Stimulated activated naive CD8-positive, alpha-beta T cell treated with anti-CD3 and anti-CD28 coated beads, Interleukin-15, Interleukin-2, amounts not matched to agents 100 ng/mL and 50 ng/mL, for 24 hours (primary cell): Measurements from ENCODE around the gene STS.
"Not testable (repeated sequence)": the region's sequence is repeated elsewhere in the genome, so short reads cannot be mapped to it uniquely, and the experiment has no call there.

Source experiments
- H3K27ac Mint-ChIP-seq: one replicate; pipeline ENCODE4 v1.8.0; 2021; ENCODE audit warnings: mild to moderate bottlenecking, mixed read lengths
- H3K27me3 Mint-ChIP-seq: one replicate; pipeline ENCODE4 v1.8.0; 2021; ENCODE audit warnings: mixed read lengths
- H3K36me3 Mint-ChIP-seq: one replicate; pipeline ENCODE4 v1.8.0; 2021; ENCODE audit warnings: low read depth, mixed read lengths
- H3K4me1 Mint-ChIP-seq: one replicate; pipeline ENCODE4 v1.8.0; 2021; ENCODE audit warnings: low read depth, mixed read lengths
- H3K4me3 Mint-ChIP-seq: one replicate; pipeline ENCODE4 v1.8.0; 2021; ENCODE audit warnings: mild to moderate bottlenecking, mixed read lengths
- H3K9me3 Mint-ChIP-seq: one replicate; pipeline ENCODE4 v1.8.0; 2021; ENCODE audit warnings: mixed read lengths

The STS gene

DNA sequence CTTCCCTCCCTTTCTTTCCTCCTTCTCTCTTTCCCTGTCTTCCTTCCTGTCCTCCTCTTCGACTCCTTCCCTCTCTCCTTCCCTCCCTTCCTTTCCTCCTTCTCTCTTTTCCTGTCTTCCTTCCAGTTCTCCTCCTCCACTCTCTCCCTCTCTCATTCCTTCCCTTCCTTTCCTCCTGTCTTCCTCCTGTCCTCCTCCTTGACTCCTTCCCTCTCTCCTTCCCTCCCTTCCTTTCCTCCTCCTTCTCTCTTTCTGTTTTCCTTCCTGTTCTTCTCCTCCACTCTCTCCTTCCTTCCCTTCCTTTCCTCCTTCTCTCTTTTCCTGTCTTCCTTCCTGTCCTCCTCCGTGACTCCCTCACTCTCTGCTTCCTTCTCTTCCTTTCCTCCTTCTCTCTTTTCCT is 5.7 kb downstream of the STS start:
- H3K27ac Mint-ChIP-seq, result peak overlapping the region; percentile 61
- no peaks in the 10 kb centered on the region for H3K9me3 Mint-ChIP-seq
- H3K4me3 Mint-ChIP-seq, result no peak overlapping the region
- no peaks in the 10 kb centered on the region for H3K36me3 Mint-ChIP-seq
- H3K4me1 Mint-ChIP-seq, result no peaks in the 10 kb centered on the region
- no peaks in the 10 kb centered on the region for H3K27me3 Mint-ChIP-seq

DNA sequence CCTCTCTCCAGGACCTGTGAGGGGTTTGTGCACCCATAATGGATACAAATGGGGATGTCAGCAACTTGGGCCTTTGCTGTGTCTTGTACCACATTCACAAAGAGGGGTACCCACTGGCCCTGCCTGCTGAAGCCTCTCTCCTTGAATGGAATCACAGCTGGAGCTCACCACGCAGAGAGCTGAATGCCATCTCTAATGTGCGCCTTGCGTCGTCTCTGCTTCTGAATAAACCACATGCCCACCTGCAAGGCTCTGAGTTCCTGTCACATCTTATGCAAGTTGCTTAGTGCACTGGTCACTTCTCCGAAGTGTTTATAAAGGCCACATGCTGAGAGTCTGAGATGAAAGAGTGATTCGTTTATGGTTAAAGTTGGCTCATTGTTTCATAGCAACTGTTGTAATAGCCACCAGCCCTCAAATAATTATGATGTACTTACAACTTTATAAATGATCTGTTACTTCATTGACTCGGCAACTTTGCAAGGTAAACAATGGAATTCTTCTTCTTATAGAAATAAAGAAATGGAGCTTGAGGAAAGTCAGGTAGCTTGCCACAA is 6.6 kb downstream of the STS start:
- Mint-ChIP-seq H3K4me1 (no peaks in the 10 kb centered on the region), H3K27me3 (no peaks in the 10 kb centered on the region), H3K4me3 (no peak overlapping the region), H3K9me3 (no peaks in the 10 kb centered on the region), H3K27ac (no peak overlapping the region), H3K36me3 (no peaks in the 10 kb centered on the region)

DNA sequence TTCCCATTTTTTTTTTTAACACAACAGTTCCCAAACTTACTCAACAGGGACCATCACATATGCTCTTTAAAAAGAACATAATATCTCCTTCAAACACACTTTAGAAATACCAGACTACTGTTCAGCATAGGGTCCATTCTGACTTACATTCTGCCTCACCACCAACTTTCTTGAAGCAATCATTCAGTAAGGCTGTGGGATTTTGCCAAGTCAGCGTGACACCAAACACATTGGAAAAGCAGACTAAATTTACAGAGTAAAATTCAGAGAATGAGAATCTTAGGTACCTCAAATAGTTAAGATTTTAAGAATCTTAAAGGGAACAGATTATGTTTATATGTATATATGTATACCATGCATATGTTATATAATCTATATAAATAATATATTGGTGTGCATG is 7.7 kb downstream of the STS start:
- Mint-ChIP-seq H3K36me3 (no peaks in the 10 kb centered on the region), H3K4me1 (no peaks in the 10 kb centered on the region), H3K9me3 (no peaks in the 10 kb centered on the region), H3K4me3 (no peak overlapping the region), H3K27ac (no peak overlapping the region), H3K27me3 (no peaks in the 10 kb centered on the region)

DNA sequence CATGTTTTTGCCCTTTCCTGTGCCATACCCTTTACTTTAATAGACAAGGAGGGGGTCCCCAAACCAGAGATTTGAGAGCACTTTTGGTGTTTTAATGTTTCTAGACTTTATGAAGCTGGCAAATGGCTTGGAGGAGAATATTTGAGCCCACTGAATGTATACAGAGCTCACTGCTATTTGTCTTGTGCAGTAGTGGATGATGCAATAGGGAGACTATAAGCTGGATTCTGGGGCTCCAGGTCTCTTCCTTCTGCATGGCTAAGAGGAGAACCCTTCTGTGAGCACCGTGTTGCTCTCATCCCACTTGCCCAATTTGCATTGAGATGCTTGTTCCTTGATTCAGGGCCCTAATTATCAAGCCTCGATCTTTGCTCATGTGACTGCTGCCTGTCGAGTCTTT is 9.4 kb downstream of the STS start:
- no peaks in the 10 kb centered on the region for H3K4me1 Mint-ChIP-seq
- H3K4me3 Mint-ChIP-seq, result no peak overlapping the region
- no peak overlapping the region for H3K27ac Mint-ChIP-seq
- H3K36me3 Mint-ChIP-seq, result no peaks in the 10 kb centered on the region
- no peaks in the 10 kb centered on the region for H3K27me3 Mint-ChIP-seq
- H3K9me3 Mint-ChIP-seq, result no peaks in the 10 kb centered on the region

DNA sequence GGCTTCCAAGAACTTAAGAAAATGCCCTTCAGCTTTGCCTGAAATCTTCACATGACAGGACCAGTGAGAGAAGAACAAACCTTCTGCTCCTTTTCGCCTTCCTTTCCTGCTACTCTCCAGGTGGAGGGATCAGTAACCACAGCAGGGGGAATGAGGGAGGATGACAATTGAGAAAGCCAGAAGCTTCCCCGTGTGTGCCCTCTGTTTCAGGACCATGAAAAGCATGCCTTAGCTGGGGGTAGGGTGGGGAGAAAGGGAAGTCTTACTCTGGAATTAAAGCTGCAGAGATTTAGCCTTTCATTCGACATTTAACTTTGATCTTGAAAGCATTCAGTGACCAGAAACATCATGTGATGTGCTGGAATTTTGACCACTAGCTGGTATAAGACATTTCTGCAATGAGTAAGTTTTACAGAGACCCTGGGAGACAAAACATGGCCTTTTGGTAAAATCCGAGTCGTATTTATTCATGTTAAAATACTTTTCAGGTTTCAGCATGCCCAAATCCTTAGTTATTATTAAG is 11.0 kb downstream of the STS start:
- no peaks in the 10 kb centered on the region for H3K4me1 Mint-ChIP-seq
- no peak overlapping the region for H3K27ac Mint-ChIP-seq
- H3K9me3 Mint-ChIP-seq, result no peaks in the 10 kb centered on the region
- no peak overlapping the region for H3K4me3 Mint-ChIP-seq
- no peaks in the 10 kb centered on the region for H3K36me3 Mint-ChIP-seq
- no peaks in the 10 kb centered on the region for H3K27me3 Mint-ChIP-seq

DNA sequence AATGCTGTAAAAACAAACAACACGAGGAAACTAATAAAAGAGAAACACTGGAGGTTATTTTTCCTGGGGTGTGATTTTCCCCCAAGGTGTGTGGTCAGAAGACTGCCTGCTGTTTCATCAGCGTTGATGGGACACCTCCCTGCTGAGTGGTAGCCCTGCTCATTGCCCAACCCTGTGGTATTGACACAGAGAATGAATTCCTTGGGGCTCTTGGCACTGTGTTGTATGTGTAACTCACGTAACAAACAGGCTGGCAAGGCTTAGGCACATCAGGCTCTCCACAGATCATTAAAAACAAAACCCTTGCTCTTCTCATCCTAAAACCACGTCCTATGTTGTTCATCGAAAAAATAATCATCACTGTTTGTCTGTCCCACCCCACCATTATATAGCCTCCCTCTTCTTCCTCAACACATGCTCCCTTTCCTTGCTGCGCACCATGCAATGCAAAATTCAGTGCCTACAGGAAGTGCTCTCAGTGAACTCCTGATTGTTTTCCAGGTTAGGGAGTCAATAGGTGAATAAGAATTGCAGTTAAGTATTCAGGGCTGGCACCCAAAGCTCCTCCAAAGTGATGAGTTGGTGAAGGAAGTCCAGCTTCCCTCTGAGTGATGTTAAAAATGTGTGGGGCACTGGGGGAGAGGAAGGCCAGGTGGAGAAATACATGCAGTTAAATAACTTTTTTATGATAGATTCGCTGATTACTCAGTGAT is 11.8 kb downstream of the STS start:
- Mint-ChIP-seq H3K4me1 (no peaks in the 10 kb centered on the region), H3K27me3 (no peaks in the 10 kb centered on the region), H3K27ac (no peak overlapping the region), H3K36me3 (no peaks in the 10 kb centered on the region), H3K4me3 (no peak overlapping the region), H3K9me3 (no peaks in the 10 kb centered on the region)

DNA sequence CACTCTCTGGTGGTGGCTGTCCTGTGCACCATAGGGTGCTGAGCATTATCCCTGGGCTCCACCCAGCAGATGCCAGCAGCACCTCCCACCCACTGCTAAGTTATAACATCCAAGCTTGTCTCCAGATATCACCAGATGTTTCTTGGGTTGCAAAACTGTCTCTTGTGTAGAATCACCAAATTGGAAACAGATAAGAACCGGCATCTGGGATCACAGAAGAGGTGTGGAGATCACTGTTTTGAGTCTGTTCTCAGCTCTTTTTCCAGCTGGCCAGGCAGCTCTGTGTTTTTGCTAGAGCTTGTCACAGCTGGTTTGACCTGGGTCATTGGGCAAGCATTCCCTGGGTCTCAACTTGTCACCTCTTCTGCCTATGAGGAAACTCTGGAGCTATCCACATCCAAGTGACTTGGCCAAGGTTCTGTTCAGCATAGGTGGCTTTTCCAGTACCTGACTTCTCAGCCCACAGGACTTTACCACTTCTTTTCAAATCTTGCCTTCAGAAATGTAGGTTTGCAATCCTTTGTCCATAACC is 15.7 kb downstream of the STS start:
- H3K36me3 Mint-ChIP-seq, result no peaks in the 10 kb centered on the region
- no peaks in the 10 kb centered on the region for H3K27me3 Mint-ChIP-seq
- no peak overlapping the region for H3K27ac Mint-ChIP-seq
- no peaks in the 10 kb centered on the region for H3K4me1 Mint-ChIP-seq
- no peaks in the 10 kb centered on the region for H3K9me3 Mint-ChIP-seq
- H3K4me3 Mint-ChIP-seq, result no peak overlapping the region

DNA sequence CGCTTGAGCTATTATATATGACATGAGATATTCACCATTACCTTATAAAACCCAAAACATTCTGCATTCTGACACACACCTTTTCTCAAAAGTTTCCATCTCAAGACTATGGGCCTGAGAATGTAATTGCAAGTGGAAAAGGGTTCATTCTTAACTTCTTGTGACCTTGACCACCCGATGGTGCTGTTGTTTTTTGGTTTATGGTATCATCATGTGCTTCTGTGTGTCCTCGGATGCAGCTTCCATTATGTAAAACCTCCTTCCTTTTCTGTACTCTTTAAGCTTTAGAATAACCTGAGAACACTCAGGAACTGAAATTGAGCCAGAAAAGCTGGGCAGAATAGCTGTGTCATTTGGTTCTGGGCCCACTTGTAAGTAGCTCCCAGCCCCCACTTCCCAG is 16.7 kb downstream of the STS start:
- Mint-ChIP-seq H3K27ac (no peak overlapping the region), H3K9me3 (no peaks in the 10 kb centered on the region), H3K36me3 (no peaks in the 10 kb centered on the region), H3K4me1 (no peaks in the 10 kb centered on the region), H3K27me3 (no peaks in the 10 kb centered on the region), H3K4me3 (no peak overlapping the region)

DNA sequence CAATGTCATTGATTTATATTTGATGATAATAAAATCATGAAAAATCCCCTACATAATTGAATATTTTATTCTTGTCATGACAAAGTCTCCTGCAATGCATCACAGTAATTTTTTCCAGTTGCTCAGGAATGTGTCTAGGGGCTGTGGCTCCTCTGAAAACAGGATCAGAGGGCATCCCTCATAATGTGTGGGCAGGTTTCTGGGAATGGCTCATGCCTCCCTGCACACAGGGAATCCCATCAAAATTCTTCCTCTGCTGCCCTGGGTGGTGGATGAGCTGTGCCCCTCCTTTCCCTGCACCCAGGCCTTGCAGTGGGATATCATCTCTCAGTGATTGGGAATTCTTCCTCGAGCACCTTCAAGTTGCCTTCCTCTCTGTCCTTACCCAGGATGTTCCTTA is 20.9 kb downstream of the STS start:
- Mint-ChIP-seq H3K27ac (no peak overlapping the region), H3K4me1 (no peaks in the 10 kb centered on the region), H3K4me3 (no peak overlapping the region), H3K9me3 (no peaks in the 10 kb centered on the region), H3K36me3 (no peaks in the 10 kb centered on the region), H3K27me3 (no peaks in the 10 kb centered on the region)

DNA sequence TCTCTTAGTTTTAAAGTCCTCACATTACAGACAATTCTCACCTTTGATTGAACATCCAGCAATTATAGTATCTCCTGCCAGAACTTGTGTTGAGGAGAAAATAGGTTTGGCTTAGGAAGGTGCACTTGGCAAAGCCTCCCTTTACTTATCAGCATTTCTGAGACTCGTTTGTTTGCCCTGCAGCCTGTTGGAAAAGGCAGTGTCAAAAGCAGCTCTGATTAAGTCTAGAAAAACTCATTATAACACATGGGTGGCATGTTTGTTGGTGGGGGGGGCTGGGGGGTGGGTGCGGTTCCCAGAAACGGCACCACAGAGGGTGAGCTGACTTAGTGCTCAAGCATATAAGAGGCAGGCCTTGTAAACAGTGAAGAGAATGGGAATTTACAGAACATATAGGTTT is 22.1 kb downstream of the STS start:
- no peaks in the 10 kb centered on the region for H3K9me3 Mint-ChIP-seq
- no peaks in the 10 kb centered on the region for H3K4me1 Mint-ChIP-seq
- H3K27me3 Mint-ChIP-seq, result no peaks in the 10 kb centered on the region
- no peak overlapping the region for H3K27ac Mint-ChIP-seq
- no peak overlapping the region for H3K4me3 Mint-ChIP-seq
- no peaks in the 10 kb centered on the region for H3K36me3 Mint-ChIP-seq

DNA sequence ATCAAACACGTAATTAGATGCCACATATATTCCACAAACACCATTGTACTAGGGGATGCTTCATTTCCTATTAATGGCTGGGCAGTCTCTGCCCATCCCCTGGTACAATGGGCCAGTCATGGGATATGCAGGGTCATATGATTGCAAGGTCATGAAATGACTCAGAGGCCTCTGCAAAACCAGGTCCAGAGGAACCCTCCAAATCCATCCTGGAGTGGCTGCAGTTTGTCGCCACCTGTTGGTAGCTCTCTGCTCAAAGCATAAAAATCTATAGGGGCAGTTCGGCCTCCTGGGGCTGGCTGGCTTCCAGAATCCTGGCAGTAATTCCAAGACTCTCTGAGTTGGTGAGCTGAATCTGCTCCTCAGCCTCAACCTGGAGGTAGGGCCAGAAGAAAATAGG is 23.4 kb downstream of the STS start:
- Mint-ChIP-seq H3K9me3 (no peaks in the 10 kb centered on the region), H3K4me3 (no peak overlapping the region), H3K36me3 (peaks cover 4% of the 10 kb centered on the region), H3K27me3 (no peaks in the 10 kb centered on the region), H3K27ac (no peak overlapping the region), H3K4me1 (no peaks in the 10 kb centered on the region)

DNA sequence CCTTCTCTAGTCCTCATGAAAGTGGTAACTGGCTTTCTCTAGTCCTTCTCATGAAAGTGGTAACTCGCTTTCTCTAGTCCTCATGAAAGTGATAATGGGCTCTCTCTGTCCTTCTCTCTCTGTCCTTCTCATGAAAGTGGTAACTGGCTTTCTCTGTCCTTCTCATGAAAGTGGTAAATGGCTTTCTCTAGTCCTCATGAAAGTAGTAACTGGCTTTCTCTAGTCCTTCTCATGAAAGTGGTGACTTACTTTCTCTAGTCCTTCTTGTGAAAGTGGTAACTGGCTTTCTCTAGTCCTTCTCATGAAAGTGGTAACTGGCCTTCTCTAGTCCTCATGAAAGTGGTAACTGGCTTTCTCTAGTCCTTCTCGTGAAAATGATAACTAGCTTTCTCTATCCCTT is 31.3 kb downstream of the STS start:
- not testable (repeated sequence) for H3K4me1 Mint-ChIP-seq, H3K27me3 Mint-ChIP-seq, H3K36me3 Mint-ChIP-seq, H3K9me3 Mint-ChIP-seq, H3K4me3 Mint-ChIP-seq, H3K27ac Mint-ChIP-seq

DNA sequence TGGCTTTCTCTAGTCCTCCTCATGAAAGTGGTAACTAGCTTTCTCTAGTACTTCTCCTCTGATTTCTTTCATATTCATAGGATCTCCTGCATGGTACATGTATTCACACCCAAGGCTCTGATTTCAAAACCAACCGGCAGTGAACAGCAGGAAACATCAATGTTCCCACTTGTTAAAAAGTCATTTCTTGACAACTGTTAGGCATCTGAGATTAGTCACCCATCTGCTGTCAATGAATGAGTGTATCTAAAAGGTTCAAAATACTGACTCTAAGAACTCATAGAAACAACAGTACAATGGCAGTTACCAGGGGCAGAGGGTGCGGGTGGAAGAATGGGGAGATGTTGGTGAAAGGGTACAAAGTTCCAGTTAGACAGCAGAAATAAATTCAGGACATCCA is 31.9 kb downstream of the STS start:
- no peak overlapping the region for H3K27ac Mint-ChIP-seq
- peaks cover 4% of the 10 kb centered on the region for H3K36me3 Mint-ChIP-seq
- no peaks in the 10 kb centered on the region for H3K27me3 Mint-ChIP-seq
- no peaks in the 10 kb centered on the region for H3K4me1 Mint-ChIP-seq
- H3K4me3 Mint-ChIP-seq, result no peak overlapping the region
- no peaks in the 10 kb centered on the region for H3K9me3 Mint-ChIP-seq

DNA sequence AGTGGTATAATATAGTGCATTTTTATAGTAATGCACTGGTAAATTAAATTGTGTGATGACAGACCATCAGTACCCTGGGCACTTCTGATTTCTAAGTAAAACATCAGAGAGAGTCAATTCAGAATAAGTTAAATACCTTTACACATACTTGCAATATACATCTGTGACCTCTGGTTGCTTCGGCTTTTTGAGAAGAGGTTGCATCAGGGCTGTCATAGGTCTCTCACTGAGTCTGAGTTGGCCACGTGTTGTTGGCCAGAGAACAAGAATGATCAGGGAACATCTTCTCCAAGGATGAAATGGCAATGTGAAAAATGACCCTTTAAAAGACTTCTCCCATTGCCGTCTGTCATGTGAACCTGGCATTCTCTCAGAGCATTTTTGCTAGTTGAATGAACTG is 37.3 kb downstream of the STS start:
- H3K36me3 Mint-ChIP-seq, result no peaks in the 10 kb centered on the region
- H3K4me1 Mint-ChIP-seq, result no peaks in the 10 kb centered on the region

DNA sequence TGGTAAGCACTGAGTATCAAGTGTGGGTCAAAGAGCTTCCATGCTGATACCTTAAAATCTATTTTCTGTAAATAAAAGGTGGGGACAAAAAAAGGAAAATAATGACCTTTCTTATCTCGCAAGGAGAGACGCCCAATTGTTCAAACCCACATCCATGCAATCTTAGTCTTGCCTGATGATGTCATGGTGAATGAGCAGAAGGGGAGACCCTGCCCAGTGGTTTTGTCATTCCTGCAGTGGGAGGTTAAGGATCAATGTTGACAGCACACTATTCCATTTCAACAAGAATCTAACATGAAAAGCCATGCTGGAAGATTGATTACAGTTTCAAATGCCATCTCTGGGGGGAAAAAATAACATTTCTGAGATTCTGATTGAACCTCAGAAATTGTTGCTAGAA is 41.2 kb downstream of the STS start:
- Mint-ChIP-seq H3K4me3 (no peak overlapping the region), H3K36me3 (no peaks in the 10 kb centered on the region), H3K27me3 (no peaks in the 10 kb centered on the region), H3K9me3 (no peaks in the 10 kb centered on the region), H3K4me1 (no peaks in the 10 kb centered on the region), H3K27ac (no peak overlapping the region)

More for the DNA sequence above, 37.3 kb downstream of the STS start:
- Mint-ChIP-seq H3K9me3 (no peaks in the 10 kb centered on the region), H3K27me3 (no peaks in the 10 kb centered on the region), H3K4me3 (no peak overlapping the region), H3K27ac (no peak overlapping the region)

DNA sequence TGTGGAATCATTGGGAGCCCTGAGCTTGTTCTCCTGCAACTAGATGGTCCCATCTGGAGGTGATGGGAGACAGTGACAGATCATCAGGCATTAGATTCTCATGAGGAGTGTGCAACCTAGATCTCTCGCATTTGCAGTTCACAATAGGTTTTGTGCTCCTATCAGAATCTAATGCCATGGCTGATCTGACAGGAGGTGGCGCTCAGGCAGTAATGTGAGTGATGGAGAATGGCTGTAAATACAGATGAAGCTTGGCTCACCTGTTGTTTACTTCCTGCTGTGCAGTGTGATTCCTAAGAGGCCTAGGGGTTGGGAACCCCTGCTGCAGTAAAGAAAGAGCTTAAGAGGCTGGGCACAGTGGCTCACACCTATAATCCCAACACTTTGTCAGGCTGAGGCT is 42.6 kb downstream of the STS start:
- Mint-ChIP-seq H3K36me3 (no peaks in the 10 kb centered on the region), H3K4me1 (no peaks in the 10 kb centered on the region), H3K4me3 (no peak overlapping the region), H3K27me3 (no peaks in the 10 kb centered on the region), H3K27ac (no peak overlapping the region), H3K9me3 (no peaks in the 10 kb centered on the region)
